IgD-negative memory B cell (primary cell): ENCODE results near the gene MYOZ3. TPM values are rescaled to one million over a fixed set of nuclear protein-coding genes. Genes with fewer than 3 reads are reported as not detected.

Source experiments
- H3K27ac Mint-ChIP-seq, 3 donors: one replicate each; pipeline ENCODE4 v1.8.0; 2020 to 2022; ENCODE audit warnings: mild to moderate bottlenecking in 3 of 3, mixed read lengths in 3 of 3, moderate library complexity in 1 of 3
- H3K27me3 Mint-ChIP-seq: one replicate; pipeline ENCODE4 v1.8.0; 2021; ENCODE audit warnings: mixed read lengths
- H3K36me3 Mint-ChIP-seq: one replicate; pipeline ENCODE4 v1.8.0; 2020; ENCODE audit warnings: mild to moderate bottlenecking, mixed read lengths
- H3K4me1 Mint-ChIP-seq, 3 donors: one replicate each; pipeline ENCODE4 v1.8.0; 2020 to 2022; ENCODE audit warnings: mixed read lengths in 3 of 3, mild to moderate bottlenecking in 1 of 3
- H3K4me3 Mint-ChIP-seq, 4 donors: one replicate each; pipeline ENCODE4 v1.8.0; 2020 to 2022; ENCODE audit warnings: mild to moderate bottlenecking in 4 of 4, mixed read lengths in 4 of 4, moderate library complexity in 3 of 4
- H3K9me3 Mint-ChIP-seq, 3 donors: one replicate each; pipeline ENCODE4 v1.8.0; 2020 to 2021; ENCODE audit warnings: mixed read lengths in 3 of 3, mild to moderate bottlenecking in 1 of 3
- polyA plus RNA-seq: library from polyadenylated mRNA; unstranded; fragments of 300-500 nt; fragmentation: Illumina TruSeq; gene quantifications from one replicate; pipeline ENCODE4 v1.2.3, GENCODE V29; 2021

The MYOZ3 gene
- polyA plus RNA-seq, 1 donor from 2014 or later = not detected

- peaks cover 1% of the 10 kb centered on the region for H3K36me3 Mint-ChIP-seq
- peaks cover 1% of the 10 kb centered on the region for H3K27me3 Mint-ChIP-seq
- no peaks in the 10 kb centered on the region for H3K9me3 Mint-ChIP-seq
- H3K27ac Mint-ChIP-seq = peak overlapping the region in 1 of 3 donors; percentile 78
- peak overlapping the region; percentile 74 to 92 (median 80) for H3K4me3 Mint-ChIP-seq
- peaks cover 6 to 20% (median 17%) of the 10 kb centered on the region in 3 donors for H3K4me1 Mint-ChIP-seq
Measured at GRCh38 chr5:150656191-150657132, 4.6 kb upstream of the MYOZ3 start.

DNA sequence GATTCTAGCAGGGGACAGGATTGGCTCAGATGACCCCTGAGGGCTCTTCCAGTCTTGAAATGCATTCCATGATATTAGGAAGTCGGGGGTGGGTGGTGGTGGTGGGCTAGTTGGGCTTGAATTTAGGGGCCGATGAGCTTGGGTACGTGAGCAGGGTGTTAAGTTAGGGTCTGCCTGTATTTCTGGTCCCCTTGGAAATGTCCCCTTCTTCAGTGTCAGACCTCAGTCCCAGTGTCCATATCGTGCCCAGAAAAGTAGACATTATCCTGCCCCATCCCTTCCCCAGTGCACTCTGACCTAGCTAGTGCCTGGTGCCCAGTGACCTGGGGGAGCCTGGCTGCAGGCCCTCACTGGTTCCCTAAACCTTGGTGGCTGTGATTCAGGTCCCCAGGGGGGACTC, 2.9 kb upstream of the MYOZ3 start:
- H3K27ac Mint-ChIP-seq = peak overlapping the region in 1 of 3 donors; percentile 64
- peaks cover 1% of the 10 kb centered on the region for H3K27me3 Mint-ChIP-seq

GRCh38 chr5:150658699-150659265, 2.3 kb upstream of the MYOZ3 start:
- H3K27me3 Mint-ChIP-seq = peaks cover 1% of the 10 kb centered on the region
- no peaks in the 10 kb centered on the region for H3K9me3 Mint-ChIP-seq
- peak overlapping the region in 1 of 3 donors; percentile 64 for H3K27ac Mint-ChIP-seq
- peaks cover 6 to 20% (median 16%) of the 10 kb centered on the region in 3 donors for H3K4me1 Mint-ChIP-seq
- peak overlapping the region in 2 of 4 donors; percentile 12 to 31 for H3K4me3 Mint-ChIP-seq
- H3K36me3 Mint-ChIP-seq = peaks cover 1% of the 10 kb centered on the region

More for the DNA sequence above, 2.9 kb upstream of the MYOZ3 start:
- Mint-ChIP-seq H3K4me3 (peak overlapping the region in 3 of 4 donors; percentile 4 to 39 (median 31)), H3K4me1 (peaks cover 6 to 20% (median 17%) of the 10 kb centered on the region in 3 donors), H3K36me3 (peaks cover 1% of the 10 kb centered on the region), H3K9me3 (no peaks in the 10 kb centered on the region)

- no peaks in the 10 kb centered on the region for H3K9me3 Mint-ChIP-seq
- H3K27me3 Mint-ChIP-seq = peaks cover 1% of the 10 kb centered on the region
- peaks cover 0 to 12% (median 10%) of the 10 kb centered on the region in 3 donors for H3K4me1 Mint-ChIP-seq
- H3K36me3 Mint-ChIP-seq = peaks cover 1% of the 10 kb centered on the region
- no peak overlapping the region for H3K27ac Mint-ChIP-seq
- H3K4me3 Mint-ChIP-seq = no peak overlapping the region
Measured at GRCh38 chr5:150659360-150660107, 1.5 kb upstream of the MYOZ3 start.

GRCh38 chr5:150660108-150660831, 781 bp upstream of the MYOZ3 start:
- peaks cover 1% of the 10 kb centered on the region for H3K36me3 Mint-ChIP-seq
- H3K27me3 Mint-ChIP-seq = peaks cover 3% of the 10 kb centered on the region
- H3K27ac Mint-ChIP-seq = no peak overlapping the region
- peaks cover 0 to 11% (median 9%) of the 10 kb centered on the region in 3 donors for H3K4me1 Mint-ChIP-seq
- no peaks in the 10 kb centered on the region for H3K9me3 Mint-ChIP-seq
- no peak overlapping the region for H3K4me3 Mint-ChIP-seq

DNA sequence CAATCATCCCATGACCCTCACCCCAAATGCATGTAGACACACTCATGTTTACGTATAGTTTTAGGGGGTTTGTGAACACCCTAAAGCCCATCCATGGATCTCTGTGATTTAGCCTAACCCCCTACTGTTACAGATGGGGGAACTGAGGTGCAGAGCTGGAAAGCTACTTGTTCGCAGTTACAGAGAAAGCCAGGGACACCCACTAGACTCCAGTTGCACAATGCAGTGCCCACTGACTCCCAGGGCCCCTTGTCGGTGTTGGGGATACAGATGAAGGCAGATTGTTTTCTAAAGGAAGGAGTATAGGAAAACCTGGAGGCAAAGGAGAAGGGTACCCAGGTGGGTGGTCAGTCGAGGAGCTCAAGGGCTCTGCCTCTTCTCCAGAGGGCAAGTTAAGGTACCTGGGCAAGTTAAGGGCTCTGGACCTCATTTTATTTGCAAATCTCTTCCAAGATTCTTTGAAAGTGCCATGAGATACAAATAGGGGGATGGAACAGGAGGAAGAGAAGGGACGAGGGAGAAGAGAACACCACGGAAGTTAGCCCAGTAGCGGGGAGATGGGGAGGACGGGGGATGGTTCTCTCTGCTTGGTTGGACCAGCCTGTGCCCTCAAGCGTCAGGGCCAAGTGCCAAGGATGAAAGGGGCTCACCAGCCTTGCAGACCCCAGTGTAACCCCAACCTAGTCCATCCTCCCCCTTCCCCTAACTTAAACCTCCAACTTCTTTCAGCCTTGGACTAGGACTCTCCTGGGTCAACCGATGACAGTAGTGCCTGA, 958 bp downstream of the MYOZ3 start:
- Mint-ChIP-seq H3K9me3 (no peaks in the 10 kb centered on the region), H3K4me1 (peaks cover 0 to 7% (median 6%) of the 10 kb centered on the region in 3 donors), H3K36me3 (peaks cover 1% of the 10 kb centered on the region), H3K27ac (no peak overlapping the region), H3K27me3 (peaks cover 3% of the 10 kb centered on the region), H3K4me3 (peak overlapping the region in 1 of 4 donors; percentile 46)

DNA sequence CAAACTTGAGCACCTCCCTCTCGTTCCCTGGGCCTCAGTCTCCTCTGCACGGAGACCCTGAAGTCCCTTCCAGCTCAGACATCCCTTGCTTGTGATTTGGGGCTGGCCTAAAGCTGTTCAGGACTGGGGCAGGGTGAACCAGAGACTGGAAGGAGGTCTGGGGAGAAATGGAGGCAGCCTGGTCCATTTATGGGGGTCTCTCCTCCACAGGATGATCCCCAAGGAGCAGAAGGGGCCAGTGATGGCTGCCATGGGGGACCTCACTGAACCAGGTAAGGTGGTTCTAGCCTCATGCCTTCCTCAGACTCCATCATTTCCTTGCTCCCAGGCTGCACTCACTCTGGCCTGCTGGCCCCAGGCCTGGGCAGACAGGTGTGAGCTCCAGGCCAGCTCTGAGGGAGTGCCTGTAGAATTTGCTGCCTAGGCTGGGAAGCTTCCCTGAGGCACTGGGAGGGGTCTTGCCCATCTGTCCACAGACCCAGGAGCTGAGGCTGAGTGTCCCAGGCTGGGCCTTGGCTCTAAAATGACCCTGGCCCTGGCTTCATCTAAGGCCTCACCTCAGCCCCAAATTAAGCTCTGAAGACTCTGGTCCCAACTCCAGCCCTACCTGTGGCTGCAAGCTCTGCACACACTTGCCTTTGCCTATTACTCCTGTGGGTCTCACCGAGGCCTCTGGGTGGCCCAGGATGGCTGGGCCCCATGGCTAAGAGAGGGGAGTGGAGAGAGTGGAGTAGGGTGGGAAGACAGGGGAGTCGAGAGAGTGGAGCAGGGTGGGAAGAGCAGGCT, 1.9 kb downstream of the MYOZ3 start:
- peaks cover 3% of the 10 kb centered on the region for H3K27me3 Mint-ChIP-seq
- no peaks in the 10 kb centered on the region for H3K9me3 Mint-ChIP-seq
- no peak overlapping the region for H3K4me3 Mint-ChIP-seq
- H3K27ac Mint-ChIP-seq = peak overlapping the region in 1 of 3 donors; percentile 47
- peaks cover 0 to under 1% (median 0%) of the 10 kb centered on the region in 3 donors for H3K4me1 Mint-ChIP-seq
- peaks cover 1% of the 10 kb centered on the region for H3K36me3 Mint-ChIP-seq

DNA sequence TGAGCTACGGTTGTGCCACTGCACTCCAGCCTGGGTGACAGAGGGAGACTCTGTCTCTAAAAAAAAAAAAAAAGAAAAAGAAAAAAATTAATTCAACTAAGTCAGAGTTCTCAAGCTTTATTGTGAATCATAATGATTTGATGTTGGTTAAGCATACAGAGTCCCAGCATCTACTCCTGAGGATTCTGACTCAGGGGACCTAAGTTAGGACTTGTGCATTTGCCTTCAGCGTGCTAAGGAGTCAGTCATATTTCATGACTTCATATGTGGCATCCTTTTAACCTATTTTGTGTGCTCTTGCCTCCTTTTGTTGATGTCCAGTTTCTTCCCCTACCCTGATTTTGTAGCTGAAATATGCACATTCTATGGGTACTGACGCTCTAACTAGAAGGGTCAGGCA, 2.9 kb downstream of the MYOZ3 start:
- H3K9me3 Mint-ChIP-seq = no peaks in the 10 kb centered on the region
- no peaks in the 10 kb centered on the region for H3K4me1 Mint-ChIP-seq
- peaks cover 3% of the 10 kb centered on the region for H3K27me3 Mint-ChIP-seq
- no peak overlapping the region for H3K4me3 Mint-ChIP-seq
- peaks cover 1% of the 10 kb centered on the region for H3K36me3 Mint-ChIP-seq
- H3K27ac Mint-ChIP-seq = no peak overlapping the region

GRCh38 chr5:150665044-150665443, 4.0 kb downstream of the MYOZ3 start:
- H3K9me3 Mint-ChIP-seq = no peaks in the 10 kb centered on the region
- H3K4me3 Mint-ChIP-seq = no peak overlapping the region
- H3K4me1 Mint-ChIP-seq = no peaks in the 10 kb centered on the region
- peaks cover 7% of the 10 kb centered on the region for H3K27me3 Mint-ChIP-seq
- H3K36me3 Mint-ChIP-seq = peaks cover 3% of the 10 kb centered on the region
- no peak overlapping the region for H3K27ac Mint-ChIP-seq

GRCh38 chr5:150670275-150670947, 9.4 kb downstream of the MYOZ3 start:
- H3K36me3 Mint-ChIP-seq = peaks cover 6% of the 10 kb centered on the region
- no peaks in the 10 kb centered on the region for H3K9me3 Mint-ChIP-seq
- H3K27ac Mint-ChIP-seq = no peak overlapping the region
- peaks cover 24% of the 10 kb centered on the region for H3K27me3 Mint-ChIP-seq
- H3K4me3 Mint-ChIP-seq = peak overlapping the region in 1 of 4 donors; percentile 63
- H3K4me1 Mint-ChIP-seq = peaks cover 3 to 6% (median 4%) of the 10 kb centered on the region in 3 donors

DNA sequence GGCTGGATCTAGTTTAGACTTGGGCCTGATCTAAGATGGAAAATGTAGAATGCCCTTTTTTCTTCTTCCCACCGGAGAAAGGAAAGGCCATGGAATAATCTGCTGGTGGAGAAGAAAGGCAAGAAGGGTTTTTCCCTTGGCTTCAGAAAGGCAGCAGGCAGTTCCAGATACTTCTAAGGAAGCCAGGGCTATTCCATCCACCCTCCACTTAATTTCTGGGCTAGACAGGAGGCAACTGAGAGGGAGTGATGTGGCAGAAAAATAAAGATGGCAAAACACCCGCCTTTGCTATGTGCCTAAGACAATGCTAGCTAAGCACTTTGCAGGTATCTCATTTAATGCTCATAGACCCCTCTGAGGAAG, 9.9 kb downstream of the MYOZ3 start:
- peak overlapping the region in 3 of 4 donors; percentile 49 to 76 (median 63) for H3K4me3 Mint-ChIP-seq
- peaks cover 6% of the 10 kb centered on the region for H3K36me3 Mint-ChIP-seq
- H3K27me3 Mint-ChIP-seq = peaks cover 24% of the 10 kb centered on the region
- H3K4me1 Mint-ChIP-seq = peaks cover 3 to 6% (median 4%) of the 10 kb centered on the region in 3 donors
- no peaks in the 10 kb centered on the region for H3K9me3 Mint-ChIP-seq
- H3K27ac Mint-ChIP-seq = no peak overlapping the region

- peaks cover 3 to 6% (median 4%) of the 10 kb centered on the region in 3 donors for H3K4me1 Mint-ChIP-seq
- no peak overlapping the region for H3K27ac Mint-ChIP-seq
- peak overlapping the region; percentile 48 to 87 (median 72) for H3K4me3 Mint-ChIP-seq
- peaks cover 6% of the 10 kb centered on the region for H3K36me3 Mint-ChIP-seq
- H3K27me3 Mint-ChIP-seq = peaks cover 24% of the 10 kb centered on the region
- H3K9me3 Mint-ChIP-seq = no peaks in the 10 kb centered on the region
Measured at GRCh38 chr5:150671509-150672236, 10.6 kb downstream of the MYOZ3 start.
